CD14-positive monocyte (primary cell): ENCODE measurements around the gene SH2D2A. TPM values are rescaled to one million over a fixed set of nuclear protein-coding genes. Genes with fewer than 3 reads are reported as not detected.

Experiments
- DNase-seq, 3 donors: peaks; one replicate each; pipeline ENCODE4 v3.0.0-alpha.2; 2011 to 2022
- H2AFZ ChIP-seq: 2 replicates; pipeline ENCODE4 v1.6.0; 2012; ENCODE audit warnings: mild to moderate bottlenecking, low read depth, low read length, inconsistent platforms; ENCODE audit not compliant: insufficient read depth, poor library complexity, severe bottlenecking
- H3K27ac ChIP-seq, 2 donors: 1 replicate in 1 of 2; 2 replicates in 1 of 2; pipeline ENCODE4 v1.5.1; 2012 to 2013; ENCODE audit warnings: low read length in 2 of 2, control low read depth in 1 of 2, inconsistent platforms in 1 of 2, low read depth in 1 of 2, mild to moderate bottlenecking in 1 of 2
- H3K27me3 ChIP-seq, 2 donors: one replicate each; pipeline versions ENCODE4 v1.6.0 to v1.6.1; 2011 to 2013; ENCODE audit warnings: low read length in 2 of 2; ENCODE audit not compliant: control insufficient read depth in 2 of 2, insufficient read depth in 2 of 2
- H3K36me3 ChIP-seq, 2 donors: replicated peaks in 1 of 2; 1 replicate in 1 of 2; 2 replicates in 1 of 2; pipeline versions ENCODE4 v1.5.1 to v1.6.1; 2012 to 2013; ENCODE audit warnings: low read length in 2 of 2, control low read depth in 1 of 2, inconsistent platforms in 1 of 2, mild to moderate bottlenecking in 1 of 2; ENCODE audit not compliant: insufficient read depth in 2 of 2, control insufficient read depth in 1 of 2
- H3K4me1 ChIP-seq, 2 donors: 1 replicate in 1 of 2; 2 replicates in 1 of 2; pipeline versions ENCODE4 v1.5.1 to v1.6.1; 2012 to 2013; ENCODE audit warnings: low read length in 2 of 2, control low read depth in 1 of 2, inconsistent platforms in 1 of 2, mild to moderate bottlenecking in 1 of 2, moderate library complexity in 1 of 2; ENCODE audit not compliant: insufficient read depth in 2 of 2, control insufficient read depth in 1 of 2
- H3K4me2 ChIP-seq: replicated peaks from 2 replicates; pipeline ENCODE3; 2012; ENCODE audit warnings: low read length, moderate library complexity, mild to moderate bottlenecking; ENCODE audit not compliant: poor library complexity, severe bottlenecking; ENCODE audit errors: extremely low read depth
- H3K4me3 ChIP-seq, 3 experiments: fragments of 200-600 bp in 1 of 3; sonication (generic) in 1 of 3; replicated peaks in 1 of 3; 1 replicate in 2 of 3; 2 replicates in 1 of 3; pipeline ENCODE4 v1.5.1; 2011 to 2013; ENCODE audit warnings: low read length in 3 of 3, mild to moderate bottlenecking in 3 of 3, control low read depth in 2 of 3, low read depth in 2 of 3, inconsistent platforms in 1 of 3, moderate library complexity in 1 of 3
- H3K79me2 ChIP-seq: 2 replicates; pipeline ENCODE4 v1.6.0; 2012; ENCODE audit warnings: mild to moderate bottlenecking, control low read depth, inconsistent platforms, low read length, moderate library complexity; ENCODE audit not compliant: insufficient read depth
- H3K9ac ChIP-seq: 2 replicates; pipeline ENCODE4 v1.6.0; 2017; ENCODE audit warnings: low read length, mild to moderate bottlenecking; ENCODE audit not compliant: insufficient read depth, poor library complexity, severe bottlenecking
- H3K9me3 ChIP-seq, 2 donors: replicated peaks in 1 of 2; 1 replicate in 1 of 2; 2 replicates in 1 of 2; pipeline versions ENCODE4 v1.5.1 to v1.6.1; 2012 to 2013; ENCODE audit warnings: low read length in 2 of 2, control low read depth in 1 of 2; ENCODE audit not compliant: control insufficient read depth in 1 of 2, insufficient read depth in 1 of 2
- H4K20me1 ChIP-seq: 2 replicates; pipeline ENCODE4 v1.6.0; 2012; ENCODE audit warnings: mild to moderate bottlenecking, low read length, control low read depth, moderate library complexity; ENCODE audit not compliant: insufficient read depth
- H3K27ac Mint-ChIP-seq, 7 donors: one replicate each; pipeline ENCODE4 v1.8.0; 2020; ENCODE audit warnings: mild to moderate bottlenecking in 7 of 7, mixed read lengths in 7 of 7, moderate library complexity in 6 of 7, inconsistent platforms in 2 of 7
- H3K27me3 Mint-ChIP-seq, 3 donors: one replicate each; pipeline ENCODE4 v1.8.0; 2021 to 2022; ENCODE audit warnings: low read depth in 3 of 3, mild to moderate bottlenecking in 3 of 3, mixed read lengths in 3 of 3, moderate library complexity in 3 of 3, inconsistent platforms in 1 of 3
- H3K36me3 Mint-ChIP-seq, 2 donors: one replicate each; pipeline ENCODE4 v1.8.0; 2020; ENCODE audit warnings: mixed read lengths in 2 of 2, inconsistent platforms in 1 of 2, mild to moderate bottlenecking in 1 of 2
- H3K4me1 Mint-ChIP-seq: one replicate; pipeline ENCODE4 v1.8.0; 2020; ENCODE audit warnings: mild to moderate bottlenecking, mixed read lengths
- H3K4me3 Mint-ChIP-seq, 2 donors: one replicate each; pipeline ENCODE4 v1.8.0; 2020; ENCODE audit warnings: mild to moderate bottlenecking in 2 of 2, mixed read lengths in 2 of 2, moderate library complexity in 1 of 2
- H3K9me3 Mint-ChIP-seq, 7 donors: one replicate each; pipeline ENCODE4 v1.8.0; 2020 to 2022; ENCODE audit warnings: mixed read lengths in 7 of 7, mild to moderate bottlenecking in 6 of 7, moderate library complexity in 6 of 7, inconsistent platforms in 2 of 7
- CTCF ChIP-seq: fragments of 200-600 bp; IDR thresholded peaks from one replicate; pipeline ENCODE4 v1.8.0; 2022; ENCODE audit warnings: antibody characterized with exemption, mild to moderate bottlenecking
- WGBS: methylation state at CpG from one replicate; pipeline ENCODE4 v1.1.5; 2013; ENCODE audit warnings: missing lambda C conversion rate; ENCODE audit not compliant: insufficient coverage; 5-methylcytosine and 5-hydroxymethylcytosine counted together
- intact Hi-C, 2 donors: fragments of 100-400 bp; cut with micrococcal nuclease; formaldehyde crosslinking; loops; one replicate each; pipeline versions ENCODE4 v1.15.0 to v1.15.1; 2023
- polyA plus RNA-seq, 3 donors: library from polyadenylated mRNA; depleted of rRNA in 1 of 3; unstranded in 2 of 3; stranded (reverse) in 1 of 3; fragments of 300-500 nt in 2 of 3; fragments of >200 nt in 1 of 3; fragmentation: Illumina TruSeq in 2 of 3; gene quantifications; 1 replicate in 2 of 3; 2 replicates in 1 of 3; pipeline ENCODE4 v1.2.3, GENCODE V29; 2012 to 2021

The SH2D2A gene
- polyA plus RNA-seq, 3 donors, result 0.17 to 0.20 TPM; not detected in 1

- Mint-ChIP-seq H3K9me3 (no peaks in the 10 kb centered on the region), H3K36me3 (peaks cover 0 to 3% of the 10 kb centered on the region in 2 donors), H3K4me3 (no peak overlapping the region), H3K4me1 (peaks cover 11% of the 10 kb centered on the region), H3K27ac (no peak overlapping the region), H3K27me3 (peaks cover 43 to 54% (median 47%) of the 10 kb centered on the region in 3 donors)
- no peak for TF ChIP-seq CTCF
- H3K4me3 ChIP-seq, result no peak overlapping the region
- intact Hi-C loops, result loop anchor here (10.0 kb wide), 2 partner anchors 60 to 160 kb away; no protein-coding TSS in a partner anchor
- WGBS, result 65% methylated on average over 2 of the region's 3 CpGs
- H3K9me3 ChIP-seq, result peaks cover 0 to 4% of the 10 kb centered on the region in 2 donors
- no peak overlapping the region for H3K4me2 ChIP-seq
- H2AFZ ChIP-seq, result no peak overlapping the region
- peaks cover 21 to 41% of the 10 kb centered on the region in 2 donors for H3K27me3 ChIP-seq
- no peak overlapping the region for H3K27ac ChIP-seq
- no peaks in the 10 kb centered on the region for H4K20me1 ChIP-seq
- H3K4me1 ChIP-seq, result peaks cover under 1 to 6% of the 10 kb centered on the region in 2 donors
- H3K36me3 ChIP-seq, result no peaks in the 10 kb centered on the region
- H3K9ac ChIP-seq, result no peak overlapping the region
- H3K79me2 ChIP-seq, result no peaks in the 10 kb centered on the region
- DNase-seq, result no peak
Measured at GRCh38 chr1:156854634-156855033, 38.0 kb upstream of the SH2D2A start.

GRCh38 chr1:156853761-156854160 is 37.1 kb upstream of the SH2D2A start:
- WGBS, result 96% methylated on average over 19 of the region's 19 CpGs
- DNase-seq, result no peak

More at GRCh38 chr1:156853761-156854160, 37.1 kb upstream of the SH2D2A start:
- intact Hi-C loops, result loop anchor here (10.0 kb wide), 2 partner anchors 59 to 159 kb away; no protein-coding TSS in a partner anchor
- no peak overlapping the region for H3K27ac ChIP-seq
- peak overlapping the region in 1 of 2 donors; percentile 37 for H3K4me3 Mint-ChIP-seq
- peaks cover 9% of the 10 kb centered on the region for H3K4me1 Mint-ChIP-seq
- H3K27ac Mint-ChIP-seq, result no peak overlapping the region
- peaks cover 45 to 55% (median 48%) of the 10 kb centered on the region in 3 donors for H3K27me3 Mint-ChIP-seq
- no peaks in the 10 kb centered on the region for H4K20me1 ChIP-seq
- no peaks in the 10 kb centered on the region for H3K4me1 ChIP-seq
- H3K4me3 ChIP-seq, result no peak overlapping the region
- peaks cover 0 to 3% of the 10 kb centered on the region in 2 donors for H3K36me3 Mint-ChIP-seq
- H3K27me3 ChIP-seq, result peaks cover 16 to 42% of the 10 kb centered on the region in 2 donors
- no peaks in the 10 kb centered on the region for H3K36me3 ChIP-seq
- no peak overlapping the region for H3K4me2 ChIP-seq
- H3K79me2 ChIP-seq, result no peaks in the 10 kb centered on the region
- no peak overlapping the region for H2AFZ ChIP-seq
- no peaks in the 10 kb centered on the region for H3K9me3 ChIP-seq
- H3K9ac ChIP-seq, result no peak overlapping the region
- H3K9me3 Mint-ChIP-seq, result peaks cover 0 to 1% (median 0%) of the 10 kb centered on the region in 7 donors
- no peak for TF ChIP-seq CTCF
